B cell (primary cell): ENCODE measurements around the gene MYCBP2. TPM values are rescaled to one million over a fixed set of nuclear protein-coding genes. Genes with fewer than 3 reads are reported as not detected.
A peak's percentile ranks its signal among the peaks of the same experiment; 100 is the strongest.

ENCODE experiments used
- ATAC-seq: fragments of 200-7000 bp; cut with Tn5 transposase; one replicate; pipeline ENCODE4 v1.10.0; 2021; ENCODE audit warnings: low read depth, mild to moderate bottlenecking, moderate number of reproducible peaks, moderate library complexity
- CTCF ChIA-PET: fragments of 350-600 bp; sonication (Branson Sonifier 250); formaldehyde crosslinking; loops from one replicate; lab custom pipeline; 2021; ENCODE audit warnings: antibody characterized with exemption, inconsistent platforms; lab: Charles Lee
- POLR2A ChIA-PET: fragments of 350-600 bp; sonication (Branson Sonifier 250); formaldehyde crosslinking; loops from one replicate; lab custom pipeline; 2021; ENCODE audit warnings: antibody characterized with exemption; lab: Charles Lee
- DNase-seq: peaks from one replicate; pipeline ENCODE4 v3.0.0; 2013
- H2AFZ ChIP-seq: 2 replicates; pipeline ENCODE4 v1.6.1; 2012; ENCODE audit warnings: mild to moderate bottlenecking, low read depth, low read length; ENCODE audit not compliant: insufficient read depth, poor library complexity, severe bottlenecking
- H3K27ac ChIP-seq, 2 donors: 1 replicate in 1 of 2; 2 replicates in 1 of 2; pipeline ENCODE4 v1.5.1; 2012 to 2013; ENCODE audit warnings: low read length in 2 of 2, mild to moderate bottlenecking in 2 of 2, moderate library complexity in 1 of 2
- H3K27me3 ChIP-seq, 4 experiments: fragments of 200-600 bp in 1 of 4; sonication (generic) in 1 of 4; replicated peaks in 1 of 4; 1 replicate in 2 of 4; 2 replicates in 2 of 4; pipeline versions ENCODE4 v1.6.1 to v1.7.0; 2013 to 2016; ENCODE audit warnings: low read length in 3 of 4, mild to moderate bottlenecking in 2 of 4, mixed read lengths in 1 of 4, moderate library complexity in 1 of 4; ENCODE audit not compliant: insufficient read depth in 4 of 4, control insufficient read depth in 3 of 4; ENCODE audit errors: control extremely low read depth in 1 of 4
- H3K36me3 ChIP-seq, 2 experiments: replicated peaks in 1 of 2; 1 replicate in 1 of 2; 2 replicates in 1 of 2; pipeline versions ENCODE4 v1.6.1 to v1.7.1; 2013; ENCODE audit warnings: low read length in 1 of 2; ENCODE audit not compliant: insufficient read depth in 2 of 2, control insufficient read depth in 1 of 2; ENCODE audit errors: control extremely low read depth in 1 of 2, extremely low read depth in 1 of 2
- H3K4me1 ChIP-seq, 2 donors: fragments of 200-600 bp in 1 of 2; sonication (generic) in 1 of 2; 1 replicate in 1 of 2; 2 replicates in 1 of 2; pipeline versions ENCODE4 v1.5.1 to v1.6.1; 2013 to 2017; ENCODE audit warnings: low read length in 2 of 2; ENCODE audit not compliant: control insufficient read depth in 2 of 2, insufficient read depth in 2 of 2
- H3K4me2 ChIP-seq: replicated peaks from 2 replicates; pipeline ENCODE3; 2012; ENCODE audit warnings: mild to moderate bottlenecking, low read depth, low read length; ENCODE audit not compliant: poor library complexity, severe bottlenecking
- H3K4me3 ChIP-seq, 5 experiments: fragments of 200-600 bp in 1 of 5; sonication (generic) in 1 of 5; 1 replicate in 3 of 5; 2 replicates in 2 of 5; pipeline versions ENCODE4 v1.5.1 to v1.7.0; 2011 to 2016; ENCODE audit warnings: low read length in 4 of 5, mild to moderate bottlenecking in 4 of 5, low read depth in 2 of 5, control low read depth in 1 of 5, moderate library complexity in 1 of 5; ENCODE audit not compliant: insufficient read depth in 1 of 5; ENCODE audit errors: control extremely low read depth in 1 of 5, extremely low read depth in 1 of 5
- H3K79me2 ChIP-seq: fragments of 200-600 bp; sonication (generic); one replicate; pipeline ENCODE4 v1.6.0; 2016; ENCODE audit warnings: low read length; ENCODE audit not compliant: control insufficient read depth, insufficient read depth
- H3K9ac ChIP-seq: fragments of 200-600 bp; sonication (generic); 2 replicates; pipeline ENCODE4 v1.6.1; 2017; ENCODE audit warnings: mild to moderate bottlenecking, low read length, moderate library complexity
- H3K9me3 ChIP-seq, 3 donors: one replicate each; pipeline versions ENCODE4 v1.6.1 to v1.7.1; 2013; ENCODE audit warnings: low read length in 2 of 3; ENCODE audit not compliant: control insufficient read depth in 2 of 3, insufficient read depth in 1 of 3; ENCODE audit errors: control extremely low read depth in 1 of 3
- H4K20me1 ChIP-seq: 2 replicates; pipeline ENCODE4 v1.6.0; 2012; ENCODE audit warnings: mild to moderate bottlenecking, low read length; ENCODE audit not compliant: insufficient read depth, control insufficient read depth, poor library complexity, severe bottlenecking
- H3K27ac Mint-ChIP-seq: one replicate; pipeline ENCODE4 v1.8.0; 2021; ENCODE audit warnings: mixed read lengths
- H3K27me3 Mint-ChIP-seq: one replicate; pipeline ENCODE4 v1.8.0; 2021; ENCODE audit warnings: mixed read lengths
- H3K4me1 Mint-ChIP-seq: one replicate; pipeline ENCODE4 v1.8.0; 2021; ENCODE audit warnings: mixed read lengths
- H3K4me3 Mint-ChIP-seq: one replicate; pipeline ENCODE4 v1.8.0; 2021; ENCODE audit warnings: mixed read lengths
- H3K9me3 Mint-ChIP-seq: one replicate; pipeline ENCODE4 v1.8.0; 2022; ENCODE audit warnings: mixed read lengths; ENCODE audit not compliant: insufficient read depth
- CTCF ChIP-seq: fragments of 200-600 bp; IDR thresholded peaks from one replicate; pipeline ENCODE4 v1.8.0; 2022; ENCODE audit warnings: antibody characterized with exemption, mild to moderate bottlenecking
- EZH2 ChIP-seq: IDR thresholded peaks from 2 replicates; pipeline ENCODE4 v1.6.1; 2012; ENCODE audit warnings: borderline replicate concordance, low read depth, mild to moderate bottlenecking, moderate library complexity, low read length; ENCODE audit not compliant: insufficient read depth, poor library complexity, severe bottlenecking
- WGBS: methylation state at CpG from one replicate; pipeline ENCODE4 v1.1.5; 2013; ENCODE audit warnings: missing lambda C conversion rate; ENCODE audit not compliant: insufficient coverage; 5-methylcytosine and 5-hydroxymethylcytosine counted together
- intact Hi-C: fragments of 100-400 bp; cut with micrococcal nuclease; formaldehyde crosslinking; loops from one replicate; pipeline ENCODE4 v1.10.0; 2022
- polyA plus RNA-seq: library from polyadenylated mRNA; depleted of rRNA; stranded (reverse); fragments of >200 nt; gene quantifications from 2 replicates; pipeline ENCODE4 v1.2.3, GENCODE V29; 2012
- total RNA-seq, 2 donors: library from RNA; stranded (reverse); fragments of 120-200 nt in 1 of 2; gene quantifications; 1 replicate in 1 of 2; 2 replicates in 1 of 2; pipeline versions ENCODE4 v1.2.3 to v1.2.4, GENCODE V29; 2013 to 2022

Gene MYCBP2
- total and polyA plus RNA-seq, 2 donors (not counting 1 experiment from before 2014, with no cell fraction given), result 84.0 to 237 TPM

DNA sequence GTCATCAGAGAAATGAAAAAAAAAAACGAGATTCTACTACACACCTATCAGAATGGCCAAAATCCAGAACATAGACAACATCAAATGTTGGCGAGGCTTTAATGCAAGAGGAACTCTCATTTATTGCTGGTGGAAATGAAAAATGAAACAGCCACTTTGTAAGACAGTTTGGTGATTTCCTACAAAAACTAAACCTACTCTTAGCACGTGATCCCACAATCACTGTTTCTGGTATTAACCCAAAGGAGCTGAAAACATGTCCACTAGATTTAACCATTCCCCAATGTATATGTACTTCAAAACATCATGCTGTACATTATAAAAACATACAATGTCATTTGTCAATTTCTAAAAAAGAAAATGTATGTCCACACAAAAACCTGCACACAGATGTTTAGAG, 13.0 kb downstream of the MYCBP2 start:
- Histone ChIP-seq H3K9me3 (no peaks in the 10 kb centered on the region), H3K4me3 (no peak overlapping the region), H4K20me1 (peaks cover 56% of the 10 kb centered on the region), H3K36me3 (peaks cover 0 to 10% of the 10 kb centered on the region in 2 experiments), H3K79me2 (peaks cover 100% of the 10 kb centered on the region), H3K4me1 (peaks cover 51 to 66% of the 10 kb centered on the region in 2 donors), H3K4me2 (peak overlapping the region; percentile 5), H3K9ac (no peak overlapping the region), H2AFZ (no peak overlapping the region), H3K27me3 (no peaks in the 10 kb centered on the region), H3K27ac (peak overlapping the region in 1 of 2 donors; percentile 51)
- no peak for ATAC-seq
- Mint-ChIP-seq H3K27me3 (no peaks in the 10 kb centered on the region), H3K27ac (peak overlapping the region; percentile 43), H3K9me3 (no peaks in the 10 kb centered on the region), H3K4me3 (peak overlapping the region; percentile 8), H3K4me1 (peaks cover 82% of the 10 kb centered on the region)
- TF ChIP-seq CTCF, result no peak
- no peak for TF ChIP-seq EZH2
- no CpG with 5 or more reads among the region's 3 CpGs for WGBS
- no peak for DNase-seq
- ChIA-PET CTCF (interaction anchor here (3.2 kb wide), 1 partner anchor 165 kb away, joined by 8 read pairs; no protein-coding TSS in a partner anchor), POLR2A (interaction anchor here (0.6 to 0.7 kb wide), 2 partner anchors 13 to 38 kb away, joined by 3 read pairs; partner anchors contain the start of gene MYCBP2)
- intact Hi-C loops, result loop anchor here (1.0 kb wide), 1 partner anchor 9 kb away; no protein-coding TSS in a partner anchor

DNA sequence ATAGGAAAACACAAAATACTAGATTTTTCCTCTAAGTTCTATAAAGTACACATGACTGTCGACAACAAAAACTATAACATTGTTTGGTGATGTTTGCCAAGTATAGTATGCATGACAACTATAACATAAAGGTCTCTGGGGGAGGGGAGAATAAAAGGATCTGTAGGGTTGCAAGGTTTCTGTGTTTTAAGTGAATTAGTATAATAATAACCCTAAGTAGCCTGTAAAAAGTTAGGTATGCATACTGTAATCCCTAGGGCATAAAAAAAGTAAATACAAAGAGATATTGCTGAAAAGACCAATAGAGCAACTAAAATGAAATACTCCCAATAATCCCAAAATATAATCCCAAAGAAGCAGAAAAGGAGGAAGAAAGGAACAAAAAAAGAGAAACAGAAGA, 14.6 kb downstream of the MYCBP2 start:
- Mint-ChIP-seq H3K9me3 (no peaks in the 10 kb centered on the region), H3K4me1 (peaks cover 87% of the 10 kb centered on the region), H3K27ac (peak overlapping the region; percentile 4), H3K4me3 (no peak overlapping the region), H3K27me3 (no peaks in the 10 kb centered on the region)
- H3K27me3 ChIP-seq, result no peaks in the 10 kb centered on the region
- peaks cover 100% of the 10 kb centered on the region for H3K79me2 ChIP-seq
- H3K9me3 ChIP-seq, result no peaks in the 10 kb centered on the region
- H3K4me1 ChIP-seq, result peaks cover 59 to 79% of the 10 kb centered on the region in 2 donors
- intact Hi-C loops, result no loop called here
- H3K36me3 ChIP-seq, result peaks cover 0 to 6% of the 10 kb centered on the region in 2 experiments
- TF ChIP-seq CTCF (no peak), EZH2 (no peak)
- H3K4me2 ChIP-seq, result no peak overlapping the region
- ChIA-PET POLR2A (no interaction called here), CTCF (interaction anchor here (3.2 kb wide), 1 partner anchor 166 kb away, joined by 8 read pairs; no protein-coding TSS in a partner anchor)
- H2AFZ ChIP-seq, result no peak overlapping the region
- peaks cover 56% of the 10 kb centered on the region for H4K20me1 ChIP-seq
- ATAC-seq (no peak), DNase-seq (no peak)
- H3K4me3 ChIP-seq, result no peak overlapping the region
- H3K9ac ChIP-seq, result no peak overlapping the region
- WGBS, result no CpG with 5 or more reads among the region's 1 CpG
- peak overlapping the region in 1 of 2 donors; percentile 72 for H3K27ac ChIP-seq
